NCI-H1048 (cell line): ENCODE results near the gene RASEF.

Source experiments
- DNase-seq: peaks from one replicate; lab custom pipeline; 2025; lab: John Stamatoyannopoulos, UW

RASEF gene

DNA sequence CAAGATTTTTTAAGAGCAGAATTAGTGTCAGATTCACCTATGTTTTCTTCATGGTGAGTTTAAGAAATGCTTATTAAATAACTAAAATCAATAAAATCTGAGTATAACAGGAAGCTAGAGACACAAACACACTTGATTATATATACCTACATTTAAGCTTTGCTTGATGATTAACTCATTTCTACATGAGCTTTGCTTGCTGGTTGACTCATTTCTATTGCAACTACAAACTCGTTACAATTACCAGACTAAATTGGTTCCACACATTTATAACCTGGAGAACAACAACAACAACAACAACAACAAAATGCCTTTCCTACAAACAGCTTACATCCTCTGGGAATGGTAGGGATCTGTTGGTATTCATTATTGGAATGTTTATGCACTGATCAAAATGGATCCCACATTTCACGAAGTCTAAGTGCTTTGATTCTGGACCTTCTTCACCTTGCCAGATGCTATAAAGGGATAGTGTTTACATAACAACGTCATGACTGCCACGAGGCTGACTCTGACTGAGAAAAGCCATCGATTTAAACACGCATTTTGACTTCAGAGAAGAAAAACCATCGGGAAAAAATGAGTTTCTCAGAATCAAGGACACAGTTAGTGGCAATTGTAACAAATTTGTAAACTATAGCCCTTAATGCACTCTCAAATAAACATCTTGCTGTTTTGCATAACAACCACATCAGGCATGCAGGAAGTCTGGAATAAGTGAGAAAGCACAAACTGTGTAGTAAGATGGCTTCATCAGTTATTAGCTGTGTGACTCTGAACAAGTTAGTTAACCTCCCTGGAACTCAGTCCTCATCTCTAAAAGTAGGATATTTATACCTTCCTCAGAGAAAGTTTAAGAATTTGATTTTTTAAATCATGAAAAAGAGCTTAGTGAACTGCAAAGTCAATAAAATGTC lies 49.8 kb downstream of the RASEF start:
- DNase-seq = no peak

DNA sequence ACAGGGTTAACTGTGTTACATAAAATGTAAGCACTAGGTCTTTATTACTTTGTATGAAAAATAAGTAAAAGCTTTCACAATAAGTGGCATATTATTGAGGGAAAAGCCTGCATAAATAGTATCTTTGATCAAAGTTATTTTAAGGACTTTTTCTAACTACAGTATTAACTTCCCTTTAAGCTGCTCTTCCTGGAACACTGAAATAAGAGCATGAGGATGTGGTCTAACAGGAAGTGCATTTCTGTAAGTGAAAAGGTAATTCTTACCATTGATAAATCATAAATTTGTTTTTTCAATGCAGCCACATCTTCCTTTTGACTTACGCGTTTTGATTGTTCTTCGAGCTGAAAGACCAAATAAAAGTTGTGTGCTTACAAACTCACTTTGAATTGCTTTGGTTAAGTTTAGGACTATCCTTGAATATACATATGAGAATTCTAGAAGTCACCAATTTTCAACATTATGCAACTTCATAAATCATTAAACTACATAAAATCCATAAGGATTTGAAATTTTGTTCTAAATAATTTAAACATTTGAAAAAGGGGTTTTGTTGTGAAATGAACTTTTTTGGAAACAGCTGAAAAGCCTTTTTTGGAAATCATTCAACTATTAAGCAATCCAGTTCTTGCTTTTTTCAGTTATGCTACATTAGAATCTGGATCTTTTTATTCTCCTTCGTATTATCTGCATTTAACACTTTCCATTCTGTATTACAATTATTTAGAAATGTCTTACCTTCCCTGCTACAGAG lies 50.6 kb downstream of the RASEF start:
- no peak for DNase-seq

- no peak for DNase-seq
Measured at GRCh38 chr9:83011611-83012010, 51.3 kb downstream of the RASEF start.

- DNase-seq = no peak
Measured at GRCh38 chr9:83007521-83008300, 55.2 kb downstream of the RASEF start.

GRCh38 chr9:83006378-83006777 lies 56.6 kb downstream of the RASEF start:
- no peak for DNase-seq

DNA sequence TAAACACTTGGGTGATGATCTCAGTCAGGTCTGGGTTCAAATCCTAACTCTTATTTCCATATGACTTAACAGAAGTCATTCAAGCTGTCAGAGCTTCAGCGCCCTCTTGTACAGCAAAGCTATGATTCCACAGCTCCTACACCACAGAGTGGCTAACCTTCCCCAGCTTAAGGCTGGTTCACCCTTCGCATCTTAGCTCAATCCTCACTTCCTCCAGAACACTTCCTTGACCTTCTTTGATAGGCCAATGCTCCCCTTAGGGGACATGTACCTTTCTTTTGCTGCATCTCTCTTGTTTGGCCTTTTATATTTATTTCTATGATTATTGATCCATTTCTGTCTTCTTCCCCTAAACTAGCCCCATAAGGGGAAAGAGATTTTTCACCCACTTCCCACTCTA lies 57.0 kb downstream of the RASEF start:
- no peak for DNase-seq

DNA sequence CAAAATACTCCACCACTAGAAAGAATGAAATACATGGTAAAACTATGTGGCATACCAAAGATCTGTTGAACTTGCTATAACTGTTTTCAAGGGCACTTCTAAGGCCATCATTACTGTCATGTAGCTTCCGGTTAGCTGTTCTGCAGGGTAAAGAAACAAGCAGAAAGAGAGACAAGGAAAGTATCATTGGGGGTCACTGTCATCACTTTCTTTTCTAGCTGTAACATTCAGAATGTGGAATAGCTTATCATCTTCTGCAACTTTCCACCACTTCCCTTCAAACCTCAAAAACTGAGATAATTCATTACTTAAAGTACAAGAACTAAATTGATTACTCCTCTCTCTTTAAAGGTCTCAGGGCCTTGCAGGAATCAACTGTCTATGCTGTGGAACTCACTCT lies 57.6 kb downstream of the RASEF start:
- no peak for DNase-seq

GRCh38 chr9:83002329-83002728 lies 60.6 kb downstream of the RASEF start:
- no peak for DNase-seq

DNA sequence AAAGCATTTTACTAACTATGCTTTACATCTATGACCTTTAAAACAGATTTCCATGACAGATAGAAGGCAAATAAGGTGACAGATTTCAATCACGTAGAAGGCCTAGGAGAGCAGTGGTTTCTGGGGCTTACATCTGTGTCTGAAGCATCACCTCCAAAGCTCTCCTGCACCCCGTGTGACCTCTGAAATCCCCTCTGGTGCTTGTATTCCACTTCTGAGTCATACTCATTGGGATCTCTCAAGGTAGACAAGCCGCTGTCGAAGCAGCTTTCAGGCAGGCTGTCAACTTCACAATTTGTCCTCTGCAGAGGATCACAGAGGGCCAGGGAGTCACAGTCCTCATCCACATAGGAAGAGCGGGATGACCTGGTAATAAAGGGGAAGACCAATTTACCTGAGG lies 62.2 kb downstream of the RASEF start:
- DNase-seq = no peak

DNA sequence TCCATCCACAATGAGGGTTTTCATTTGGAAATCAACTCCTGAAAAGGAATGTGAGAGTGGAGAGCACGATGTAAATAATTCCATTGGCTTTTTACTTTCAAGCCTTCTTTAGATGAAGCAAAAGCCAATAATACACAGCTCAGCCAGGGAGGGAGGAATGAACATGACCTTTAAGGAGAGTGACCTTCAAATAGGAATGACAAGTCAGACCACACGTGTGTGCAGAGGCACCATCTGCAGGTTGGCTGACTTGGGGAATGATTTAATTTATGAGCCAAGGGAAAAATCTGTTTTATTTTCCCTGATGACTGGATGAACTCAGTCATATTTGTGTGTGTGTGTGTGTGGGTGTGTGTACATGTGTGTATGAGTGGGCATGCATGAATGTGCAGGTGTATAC lies 64.5 kb downstream of the RASEF start:
- DNase-seq = no peak

DNA sequence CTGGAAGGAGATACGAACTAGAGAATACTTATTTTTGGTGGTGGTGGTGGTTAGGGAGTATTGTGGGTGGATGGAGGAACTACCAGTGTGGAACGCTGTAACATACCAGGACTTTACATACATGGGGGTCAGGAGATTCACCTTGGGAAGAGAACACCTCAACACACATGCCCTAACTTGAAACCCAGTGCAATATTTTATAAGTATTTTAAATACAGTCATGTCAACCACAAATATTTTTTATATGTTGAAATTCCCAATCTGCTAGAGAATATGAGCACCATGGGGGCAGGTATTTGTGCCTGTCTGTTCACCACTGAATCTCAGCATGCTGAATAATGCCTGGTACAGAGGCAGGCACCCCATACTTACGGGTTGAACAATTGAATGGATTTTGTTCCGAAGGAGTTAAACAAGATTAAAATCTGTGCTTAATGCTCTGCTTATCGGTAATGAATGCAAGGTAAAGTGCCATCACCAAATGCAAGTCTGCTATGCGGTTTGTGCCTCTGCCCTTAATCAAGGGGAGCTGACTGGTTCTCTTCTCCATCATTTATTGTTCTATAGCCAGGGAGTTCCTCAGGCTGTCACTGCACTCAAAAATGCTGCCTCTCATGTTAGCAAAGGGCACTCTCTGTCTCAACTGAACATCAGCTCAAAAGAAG lies 65.3 kb downstream of the RASEF start:
- DNase-seq = no peak

DNA sequence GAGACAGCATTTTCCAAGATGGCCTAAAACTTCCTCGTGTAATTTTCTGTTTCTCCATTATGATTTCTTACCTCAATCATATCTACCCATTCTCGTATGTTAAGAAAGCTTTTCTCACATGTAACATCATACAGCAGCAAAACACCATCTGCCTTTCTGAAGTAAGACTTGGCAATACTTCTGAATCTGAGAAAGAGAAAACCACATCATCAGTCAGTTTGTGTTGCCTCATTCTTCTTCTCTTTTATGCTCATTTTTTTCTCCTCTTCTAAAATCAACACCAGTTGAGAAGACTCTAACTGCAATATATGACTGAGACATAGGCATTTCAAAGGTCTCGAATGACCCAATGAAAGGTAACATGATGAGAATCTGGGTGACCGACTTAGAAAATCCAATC lies 66.0 kb downstream of the RASEF start:
- DNase-seq = no peak

- DNase-seq = no peak
Measured at GRCh38 chr9:82993856-82994605, 68.9 kb downstream of the RASEF start.

- DNase-seq = no peak
Measured at GRCh38 chr9:82991671-82992070, 71.3 kb downstream of the RASEF start.

- DNase-seq = no peak
Measured at GRCh38 chr9:82989929-82990328, 73.0 kb downstream of the RASEF start.

GRCh38 chr9:82988488-82988887 lies 74.5 kb downstream of the RASEF start:
- no peak for DNase-seq

GRCh38 chr9:82987370-82988189 lies 75.4 kb downstream of the RASEF start:
- DNase-seq = no peak

GRCh38 chr9:82981552-82981951 lies 81.4 kb downstream of the RASEF start:
- no peak for DNase-seq

GRCh38 chr9:82975176-82975575 lies 87.8 kb downstream of the RASEF start:
- DNase-seq = no peak

GRCh38 chr9:82972446-82972845 lies 90.5 kb downstream of the RASEF start:
- no peak for DNase-seq
